IMR-90 (cell line): ENCODE results near the gene ST6GALNAC3. TPM values are rescaled to one million over a fixed set of nuclear protein-coding genes. Genes with fewer than 3 reads are reported as not detected.

ENCODE experiments used
- ATAC-seq: fragments of 200-7000 bp; cut with Tn5 transposase; 2 replicates; pipeline ENCODE4 v1.9.1; 2020; ENCODE audit warnings: low read depth, mild to moderate bottlenecking, moderate library complexity
- BruUV-seq: library from RNA; stranded (reverse); fragments of 400-500 nt; replicated peaks from 2 replicates; lab custom pipeline; 2021; lab: Mats Ljungman, UMichigan
- CTCF ChIA-PET: fragments of 300-600 bp; formaldehyde crosslinking; extraction: SDS; loops from one replicate; lab custom pipeline; 2021; ENCODE audit warnings: antibody characterized with exemption; lab: Yijun Ruan, JAX
- POLR2A ChIA-PET: fragments of 300-600 bp; sonication (Branson Sonifier 250); formaldehyde crosslinking; loops from one replicate; lab custom pipeline; 2022; ENCODE audit warnings: antibody characterized with exemption; ENCODE audit not compliant: unreplicated experiment; lab: Charles Lee
- DNase-seq: peaks from one replicate; pipeline ENCODE4 v3.0.0; 2013
- H2AFZ ChIP-seq: replicated peaks from 2 replicates; pipeline ENCODE3; 2013; ENCODE audit warnings: low read length, mild to moderate bottlenecking; ENCODE audit not compliant: poor library complexity
- H2AK5ac ChIP-seq: 2 replicates; pipeline ENCODE4 v1.6.1; 2013; ENCODE audit warnings: low read depth, low read length, inconsistent platforms
- H2AK9ac ChIP-seq: replicated peaks from 2 replicates; pipeline ENCODE3; 2013; ENCODE audit warnings: mild to moderate bottlenecking, low read depth, low read length, moderate library complexity; ENCODE audit not compliant: poor library complexity
- H2BK120ac ChIP-seq: 2 replicates; pipeline ENCODE4 v1.6.1; 2013; ENCODE audit warnings: low read depth, low read length, inconsistent platforms
- H2BK15ac ChIP-seq: 3 replicates; pipeline ENCODE4 v1.6.1; 2013; ENCODE audit warnings: low read depth, low read length, inconsistent platforms
- H2BK20ac ChIP-seq: 2 replicates; pipeline ENCODE4 v1.6.1; 2013; ENCODE audit warnings: low read depth, mild to moderate bottlenecking, inconsistent platforms, low read length, moderate library complexity
- H2BK5ac ChIP-seq: 2 replicates; pipeline ENCODE4 v1.6.1; 2013; ENCODE audit warnings: mild to moderate bottlenecking, low read depth, low read length, inconsistent platforms; ENCODE audit not compliant: poor library complexity, severe bottlenecking
- H3K14ac ChIP-seq: replicated peaks from 2 replicates; pipeline ENCODE4 v1.6.1; 2013; ENCODE audit warnings: low read depth, low read length, inconsistent platforms
- H3K18ac ChIP-seq: 2 replicates; pipeline ENCODE4 v1.6.1; 2013; ENCODE audit warnings: low read depth, low read length, control low read depth
- H3K23ac ChIP-seq: 2 replicates; pipeline ENCODE4 v1.6.1; 2013; ENCODE audit warnings: low read depth, low read length, inconsistent platforms
- H3K27ac ChIP-seq: 2 replicates; pipeline ENCODE4 v1.5.1; 2013; ENCODE audit warnings: mild to moderate bottlenecking, control low read depth, low read length; ENCODE audit not compliant: insufficient read depth
- H3K27me3 ChIP-seq: 2 replicates; pipeline ENCODE4 v1.6.1; 2013; ENCODE audit warnings: low read length; ENCODE audit not compliant: control insufficient read depth, insufficient read depth
- H3K36me3 ChIP-seq: 2 replicates; pipeline ENCODE4 v1.6.1; 2013; ENCODE audit warnings: low read length, mixed read lengths; ENCODE audit not compliant: control insufficient read depth, insufficient read depth
- H3K4ac ChIP-seq: 2 replicates; pipeline ENCODE4 v1.6.1; 2013; ENCODE audit warnings: low read depth, low read length, inconsistent platforms
- H3K4me1 ChIP-seq: 2 replicates; pipeline ENCODE4 v1.6.1; 2013; ENCODE audit warnings: low read length, mixed read lengths; ENCODE audit not compliant: control insufficient read depth, insufficient read depth
- H3K4me2 ChIP-seq: 2 replicates; pipeline ENCODE4 v1.6.1; 2013; ENCODE audit warnings: low read depth, mild to moderate bottlenecking, control low read depth, low read length, moderate library complexity
- H3K4me3 ChIP-seq: 2 replicates; pipeline ENCODE4 v1.5.1; 2013; ENCODE audit warnings: low read depth, mild to moderate bottlenecking, control low read depth, low read length, moderate library complexity; ENCODE audit not compliant: insufficient read depth
- H3K56ac ChIP-seq: 2 replicates; pipeline ENCODE4 v1.6.1; 2013; ENCODE audit warnings: low read length, inconsistent platforms; ENCODE audit not compliant: insufficient read depth; ENCODE audit errors: extremely low read depth
- H3K79me1 ChIP-seq, 2 experiments: 2 replicates each; pipeline ENCODE4 v1.6.1; 2013; ENCODE audit warnings: low read length in 2 of 2, inconsistent platforms in 1 of 2, low read depth in 1 of 2
- H3K9ac ChIP-seq: 2 replicates; pipeline ENCODE4 v1.6.1; 2013; ENCODE audit warnings: low read depth, low read length, control low read depth
- H3K9me1 ChIP-seq: 2 replicates; pipeline ENCODE4 v1.6.1; 2013; ENCODE audit warnings: low read length, inconsistent platforms; ENCODE audit not compliant: insufficient read depth
- H3K9me3 ChIP-seq: 2 replicates; pipeline ENCODE4 v1.6.1; 2013; ENCODE audit warnings: low read length; ENCODE audit not compliant: control insufficient read depth, insufficient read depth
- H4K20me1 ChIP-seq: 2 replicates; pipeline ENCODE4 v1.6.1; 2013; ENCODE audit warnings: low read length, inconsistent platforms; ENCODE audit not compliant: insufficient read depth
- H4K5ac ChIP-seq: 2 replicates; pipeline ENCODE4 v1.6.1; 2013; ENCODE audit warnings: mild to moderate bottlenecking, low read depth, low read length, control low read depth
- H4K8ac ChIP-seq, 2 experiments: 2 replicates each; pipeline ENCODE4 v1.6.1; 2013; ENCODE audit warnings: low read depth in 2 of 2, low read length in 2 of 2, control low read depth in 1 of 2, inconsistent platforms in 1 of 2
- H4K91ac ChIP-seq: 2 replicates; pipeline ENCODE4 v1.6.1; 2013; ENCODE audit warnings: low read depth, low read length, inconsistent platforms; ENCODE audit not compliant: insufficient read depth
- BHLHE40 ChIP-seq: fragments of 150-350 bp; IDR thresholded peaks from 2 replicates; pipeline ENCODE4 v1.6.1; 2016; ENCODE audit warnings: mild to moderate bottlenecking, low read depth, low read length
- CEBPB ChIP-seq: IDR thresholded peaks from 2 replicates; pipeline ENCODE4 v1.6.1; 2012; ENCODE audit warnings: low read depth, low read length, improper control_type of control experiment
- MAFK ChIP-seq: IDR thresholded peaks from 2 replicates; pipeline ENCODE4 v1.6.1; 2012; ENCODE audit warnings: low read depth, low read length, improper control_type of control experiment
- MXI1 ChIP-seq: IDR thresholded peaks from 2 replicates; pipeline ENCODE4 v1.6.1; 2012; ENCODE audit warnings: low read depth, mild to moderate bottlenecking, low read length, moderate library complexity, borderline replicate concordance
- POLR2A ChIP-seq: IDR thresholded peaks from 2 replicates; pipeline ENCODE4 v1.6.1; 2012; ENCODE audit warnings: mild to moderate bottlenecking, low read depth, low read length
- RCOR1 ChIP-seq: IDR thresholded peaks from 2 replicates; pipeline ENCODE4 v1.6.1; 2012; ENCODE audit warnings: mild to moderate bottlenecking, low read length, improper control_type of control experiment; ENCODE audit not compliant: insufficient replicate concordance
- RFX5 ChIP-seq: IDR thresholded peaks from 2 replicates; pipeline ENCODE4 v1.8.0; 2012; ENCODE audit warnings: low read depth, mild to moderate bottlenecking, low read length, moderate library complexity
- WGBS, 2 experiments: methylation state at CpG; one replicate each; pipeline versions ENCODE4 v1.1.5 to v1.1.7; 2013; ENCODE audit warnings: missing lambda C conversion rate in 2 of 2; ENCODE audit not compliant: insufficient read length in 1 of 2; ENCODE audit errors: extremely low coverage in 2 of 2; 5-methylcytosine and 5-hydroxymethylcytosine counted together
- dilution Hi-C: fragments of 300-500 bp; cut with HindIII; formaldehyde crosslinking; loops from one replicate; pipeline ENCODE4 v1.14.3; 2018; ENCODE audit warnings: low sequenced_read_pairs; ENCODE audit not compliant: unreplicated experiment
- in situ Hi-C: fragments of 300-500 bp; cut with MboI; formaldehyde crosslinking; loops from 3 replicates; pipeline ENCODE4 v1.14.3; 2019; ENCODE audit warnings: low sequenced_read_pairs, inconsistent platforms, mixed read lengths
- intact Hi-C: fragments of 100-400 bp; cut with micrococcal nuclease; formaldehyde crosslinking; loops from 2 replicates; pipeline ENCODE4 v1.10.0; 2022
- polyA plus RNA-seq, 3 experiments: library from polyadenylated mRNA; depleted of rRNA; stranded (reverse); fragments of >200 nt; gene quantifications; 2 replicates each; pipeline ENCODE4 v1.2.3, GENCODE V29; 2012; ENCODE audit warnings: low replicate concordance in 1 of 3
- total RNA-seq: library from RNA; depleted of rRNA; stranded (reverse); fragments of >200 nt; gene quantifications from 2 replicates; pipeline ENCODE4 v1.2.3, GENCODE V29; 2012
- TF ChIP-seq, protein P1 (sequence below): fragments of 150-350 bp; IDR thresholded peaks from 2 replicates; pipeline ENCODE4 v1.6.1; 2016; ENCODE audit warnings: low read depth, mild to moderate bottlenecking, low read length, moderate library complexity, borderline replicate concordance

The ST6GALNAC3 gene
- total and polyA plus RNA-seq, 2 of the 4 experiments (the other 2 are of a cell fraction), result 0.65 to 1.3 TPM

DNA sequence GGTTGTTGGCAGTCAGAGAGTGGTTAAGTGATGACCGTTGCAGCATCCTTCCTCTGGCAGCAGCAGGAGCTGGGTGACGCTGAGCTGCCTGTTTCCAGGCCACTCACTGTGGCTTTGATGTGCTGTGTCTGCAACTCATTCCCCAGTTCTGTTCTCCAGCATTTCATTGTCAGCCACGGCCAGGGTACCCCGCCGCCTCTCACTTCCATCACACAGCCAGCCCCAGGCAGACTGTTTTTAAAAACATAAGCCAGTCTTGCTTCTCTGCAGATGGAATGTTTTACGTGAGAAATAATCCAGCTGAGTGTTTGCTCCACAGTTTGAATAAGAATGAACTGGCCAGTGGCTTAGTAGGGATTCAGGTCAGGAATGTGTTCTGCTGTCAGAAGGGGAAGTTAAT lies 21.5 kb upstream of the ST6GALNAC3 start:
- H3K9ac ChIP-seq, result no peak overlapping the region
- no peak overlapping the region; the same call in 1 of the 2 replicates for H3K23ac ChIP-seq
- no peak overlapping the region for H3K4ac ChIP-seq
- no TSS peak for BruUV-seq
- H2AFZ ChIP-seq, result peak overlapping the region; percentile 68
- H4K8ac ChIP-seq, result no peak overlapping the region
- H2BK120ac ChIP-seq, result no peak overlapping the region
- H3K9me3 ChIP-seq, result no peaks in the 10 kb centered on the region
- H4K91ac ChIP-seq, result no peak overlapping the region
- no peak overlapping the region for H2BK20ac ChIP-seq
- H3K36me3 ChIP-seq, result no peaks in the 10 kb centered on the region
- in situ Hi-C loops, result no loop called here
- no peak overlapping the region for H3K18ac ChIP-seq
- H3K56ac ChIP-seq, result no peak overlapping the region
- no peak overlapping the region for H2AK5ac ChIP-seq
- CTCF ChIA-PET, result no interaction called here
- POLR2A ChIA-PET, result interaction anchor here (0.6 kb wide), 1 partner anchor 44 kb away, joined by 6 read pairs; no protein-coding TSS in a partner anchor
- H3K4me2 ChIP-seq, result no peak overlapping the region
- H3K4me3 ChIP-seq, result no peak overlapping the region
- H2BK15ac ChIP-seq, result no peak overlapping the region
- no peak for TF ChIP-seq MXI1
- no peak for TF ChIP-seq BHLHE40
- no peak for TF ChIP-seq RFX5
- no peak for TF ChIP-seq MAFK
- no peak for TF ChIP-seq POLR2A
- no peak for TF ChIP-seq CEBPB
- no peak for TF ChIP-seq RCOR1
- TF ChIP-seq, protein P1, sequence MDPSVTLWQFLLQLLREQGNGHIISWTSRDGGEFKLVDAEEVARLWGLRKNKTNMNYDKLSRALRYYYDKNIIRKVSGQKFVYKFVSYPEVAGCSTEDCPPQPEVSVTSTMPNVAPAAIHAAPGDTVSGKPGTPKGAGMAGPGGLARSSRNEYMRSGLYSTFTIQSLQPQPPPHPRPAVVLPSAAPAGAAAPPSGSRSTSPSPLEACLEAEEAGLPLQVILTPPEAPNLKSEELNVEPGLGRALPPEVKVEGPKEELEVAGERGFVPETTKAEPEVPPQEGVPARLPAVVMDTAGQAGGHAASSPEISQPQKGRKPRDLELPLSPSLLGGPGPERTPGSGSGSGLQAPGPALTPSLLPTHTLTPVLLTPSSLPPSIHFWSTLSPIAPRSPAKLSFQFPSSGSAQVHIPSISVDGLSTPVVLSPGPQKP, result no peak
- intact Hi-C loops, result no loop called here
- 11% methylated on average over 2 of the region's 6 CpGs; no CpG with 5 or more reads in 1 of the 2 experiments for WGBS, 2 experiments
- H3K4me1 ChIP-seq, result no peaks in the 10 kb centered on the region
- no peaks in the 10 kb centered on the region for H3K79me1 ChIP-seq
- no peak overlapping the region for H2AK9ac ChIP-seq
- H3K27me3 ChIP-seq, result no peaks in the 10 kb centered on the region; the same call in 1 of the 2 replicates
- no peak overlapping the region for H3K27ac ChIP-seq
- no peaks in the 10 kb centered on the region for H4K20me1 ChIP-seq
- dilution Hi-C loops, result no loop called here
- no peaks in the 10 kb centered on the region for H3K9me1 ChIP-seq
- H2BK5ac ChIP-seq, result no peak overlapping the region
- H4K5ac ChIP-seq, result no peak overlapping the region
- no peak overlapping the region for H3K14ac ChIP-seq
- no peak for DNase-seq
- ATAC-seq, result peak; percentile 75
